CD4-positive, alpha-beta T cell treated with Interferon alpha-2 for 1 hour (primary cell): ENCODE measurements around the gene ARHGAP10.

Experiments used
- DNase-seq, 2 donors: peaks; one replicate each; pipeline ENCODE4 v3.0.0-alpha.2; 2020 to 2022

Gene ARHGAP10

GRCh38 chr4:148108766-148109165 lies 376.9 kb downstream of the ARHGAP10 start:
- no peak for DNase-seq

- no peak for DNase-seq
Observed at GRCh38 chr4:148109216-148109615, 377.3 kb downstream of the ARHGAP10 start.

GRCh38 chr4:148110169-148110568 lies 378.3 kb downstream of the ARHGAP10 start:
- DNase-seq: no peak

GRCh38 chr4:148112231-148112982 lies 380.5 kb downstream of the ARHGAP10 start:
- no peak for DNase-seq

GRCh38 chr4:148114436-148114835 lies 382.5 kb downstream of the ARHGAP10 start:
- DNase-seq: no peak

GRCh38 chr4:148116264-148116663 lies 384.4 kb downstream of the ARHGAP10 start:
- no peak for DNase-seq

- no peak for DNase-seq
Observed at GRCh38 chr4:148116969-148117368, 385.1 kb downstream of the ARHGAP10 start.

GRCh38 chr4:148118179-148118578 lies 386.3 kb downstream of the ARHGAP10 start:
- no peak for DNase-seq

GRCh38 chr4:148118633-148119032 lies 386.7 kb downstream of the ARHGAP10 start:
- DNase-seq: no peak

- DNase-seq: no peak
Observed at GRCh38 chr4:148120216-148120615, 388.3 kb downstream of the ARHGAP10 start.
